Kidney (tissue), 14 donors: ENCODE data around the gene KRT17. TPM values are rescaled to one million over a fixed set of nuclear protein-coding genes. Genes with fewer than 3 reads are reported as not detected.

Experiments used
- DNase-seq, 5 donors: peaks; one replicate each; pipeline ENCODE4 v3.0.0-alpha.2; 2013 to 2020
- FAIRE-seq: peaks from 2 replicates; lab custom pipeline; 2012; peaks lifted over from hg19 to GRCh38; lab: Jason Lieb, UNC
- H3K27ac ChIP-seq, 2 donors: one replicate each; pipeline ENCODE4 v1.7.0; 2013; ENCODE audit warnings: low read depth in 2 of 2, low read length in 2 of 2, inconsistent platforms in 1 of 2
- H3K27me3 ChIP-seq: one replicate; pipeline ENCODE4 v1.7.1; 2013; ENCODE audit warnings: low read length, inconsistent platforms; ENCODE audit not compliant: control insufficient read depth, insufficient read depth
- H3K36me3 ChIP-seq, 3 donors: one replicate each; pipeline versions ENCODE4 v1.7.0 to v1.7.1; 2013; ENCODE audit warnings: low read length in 3 of 3, control low read depth in 1 of 3, inconsistent platforms in 1 of 3; ENCODE audit not compliant: insufficient read depth in 3 of 3, control insufficient read depth in 2 of 3
- H3K4me1 ChIP-seq, 3 donors: one replicate each; pipeline versions ENCODE4 v1.7.0 to v1.7.1; 2013; ENCODE audit warnings: low read length in 3 of 3, inconsistent platforms in 1 of 3, low read depth in 1 of 3; ENCODE audit not compliant: control insufficient read depth in 2 of 3, insufficient read depth in 2 of 3
- H3K4me3 ChIP-seq, 3 donors: one replicate each; pipeline versions ENCODE4 v1.7.0 to v1.8.1; 2013; ENCODE audit warnings: low read length in 3 of 3, control low read depth in 1 of 3, inconsistent platforms in 1 of 3
- H3K9ac ChIP-seq, 3 donors: one replicate each; pipeline versions ENCODE4 v1.7.0 to v1.7.1; 2013; ENCODE audit warnings: low read length in 3 of 3, control low read depth in 1 of 3, inconsistent platforms in 1 of 3
- H3K9me3 ChIP-seq, 3 donors: one replicate each; pipeline versions ENCODE4 v1.7.0 to v1.7.1; 2013; ENCODE audit warnings: low read length in 3 of 3, control low read depth in 1 of 3, inconsistent platforms in 1 of 3; ENCODE audit not compliant: control insufficient read depth in 2 of 3, insufficient read depth in 1 of 3
- intact Hi-C: fragments of 100-400 bp; cut with DNase I; formaldehyde crosslinking; loops from one replicate; pipeline ENCODE4 v1.11.1; 2022
- polyA plus RNA-seq: library from polyadenylated mRNA; stranded (reverse); fragments of 350-450 nt; fragmentation: Illumina TruSeq; extraction: RNeasy Lipid Tissue Mini Kit (QIAGEN cat#74804); gene quantifications from one replicate; pipeline ENCODE4 v1.2.3, GENCODE V29; 2014; ENCODE audit warnings: low read depth, low replicate concordance; ENCODE audit not compliant: insufficient read depth
- total RNA-seq: library from RNA; stranded (reverse); fragmentation: NEBNext Ultra II Directional; extraction: Animal tissue kit (Norgen Biotek cat#: 25700); gene quantifications from one replicate; pipeline ENCODE4 v1.2.1, GENCODE V29; 2021
- TF ChIP-seq, protein P1 (sequence below): IDR thresholded peaks from 3 replicates; pipeline ENCODE4 v1.5.1; 2012; ENCODE audit warnings: mild to moderate bottlenecking, moderate library complexity, borderline replicate concordance; ENCODE audit not compliant: insufficient read depth; ENCODE audit errors: extremely low read depth
- donor health status: control.
- donor health status: control.
- donor health status: control.
- donor health status: control.
- donor health status: control.
- donor health status: DM: yes; HTN: yes; CAD: no.
- donor health status: Normal renal cell carcinoma (clear cell type).

KRT17 gene
- total and polyA plus RNA-seq, 2 donors from 2014 or later, result 5.5 to 11.1 TPM

DNA sequence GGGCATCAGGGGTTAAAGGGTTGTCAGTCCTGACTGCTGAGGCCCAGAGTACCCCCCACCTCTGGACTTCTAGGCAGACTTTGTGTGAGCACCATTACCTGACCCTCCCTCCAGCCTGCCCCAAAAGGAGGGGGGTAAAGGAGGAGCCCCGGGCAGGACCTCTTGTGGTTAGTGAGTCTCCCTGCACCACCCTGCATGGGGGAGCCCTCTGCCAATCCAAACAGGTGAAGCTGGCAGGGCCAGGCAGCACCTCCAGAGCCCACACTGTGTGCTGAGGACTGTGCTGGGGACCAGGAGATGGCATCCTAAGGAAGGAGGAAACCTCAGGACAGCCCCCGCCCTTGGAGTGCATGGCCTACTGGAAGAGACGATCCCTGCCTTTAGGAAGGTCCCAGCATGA is 35.1 kb downstream of the KRT17 start:
- TF ChIP-seq, protein P1, sequence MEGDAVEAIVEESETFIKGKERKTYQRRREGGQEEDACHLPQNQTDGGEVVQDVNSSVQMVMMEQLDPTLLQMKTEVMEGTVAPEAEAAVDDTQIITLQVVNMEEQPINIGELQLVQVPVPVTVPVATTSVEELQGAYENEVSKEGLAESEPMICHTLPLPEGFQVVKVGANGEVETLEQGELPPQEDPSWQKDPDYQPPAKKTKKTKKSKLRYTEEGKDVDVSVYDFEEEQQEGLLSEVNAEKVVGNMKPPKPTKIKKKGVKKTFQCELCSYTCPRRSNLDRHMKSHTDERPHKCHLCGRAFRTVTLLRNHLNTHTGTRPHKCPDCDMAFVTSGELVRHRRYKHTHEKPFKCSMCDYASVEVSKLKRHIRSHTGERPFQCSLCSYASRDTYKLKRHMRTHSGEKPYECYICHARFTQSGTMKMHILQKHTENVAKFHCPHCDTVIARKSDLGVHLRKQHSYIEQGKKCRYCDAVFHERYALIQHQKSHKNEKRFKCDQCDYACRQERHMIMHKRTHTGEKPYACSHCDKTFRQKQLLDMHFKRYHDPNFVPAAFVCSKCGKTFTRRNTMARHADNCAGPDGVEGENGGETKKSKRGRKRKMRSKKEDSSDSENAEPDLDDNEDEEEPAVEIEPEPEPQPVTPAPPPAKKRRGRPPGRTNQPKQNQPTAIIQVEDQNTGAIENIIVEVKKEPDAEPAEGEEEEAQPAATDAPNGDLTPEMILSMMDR, result no peak
- no peak overlapping the region for H3K27ac ChIP-seq
- no peaks in the 10 kb centered on the region for H3K36me3 ChIP-seq
- no peak overlapping the region for H3K4me3 ChIP-seq
- no peaks in the 10 kb centered on the region for H3K4me1 ChIP-seq
- H3K9ac ChIP-seq, result no peak overlapping the region
- H3K9me3 ChIP-seq, result no peaks in the 10 kb centered on the region
- FAIRE-seq (no peak), DNase-seq (no peak)
- no peaks in the 10 kb centered on the region for H3K27me3 ChIP-seq
- intact Hi-C loops, result no loop called here

DNA sequence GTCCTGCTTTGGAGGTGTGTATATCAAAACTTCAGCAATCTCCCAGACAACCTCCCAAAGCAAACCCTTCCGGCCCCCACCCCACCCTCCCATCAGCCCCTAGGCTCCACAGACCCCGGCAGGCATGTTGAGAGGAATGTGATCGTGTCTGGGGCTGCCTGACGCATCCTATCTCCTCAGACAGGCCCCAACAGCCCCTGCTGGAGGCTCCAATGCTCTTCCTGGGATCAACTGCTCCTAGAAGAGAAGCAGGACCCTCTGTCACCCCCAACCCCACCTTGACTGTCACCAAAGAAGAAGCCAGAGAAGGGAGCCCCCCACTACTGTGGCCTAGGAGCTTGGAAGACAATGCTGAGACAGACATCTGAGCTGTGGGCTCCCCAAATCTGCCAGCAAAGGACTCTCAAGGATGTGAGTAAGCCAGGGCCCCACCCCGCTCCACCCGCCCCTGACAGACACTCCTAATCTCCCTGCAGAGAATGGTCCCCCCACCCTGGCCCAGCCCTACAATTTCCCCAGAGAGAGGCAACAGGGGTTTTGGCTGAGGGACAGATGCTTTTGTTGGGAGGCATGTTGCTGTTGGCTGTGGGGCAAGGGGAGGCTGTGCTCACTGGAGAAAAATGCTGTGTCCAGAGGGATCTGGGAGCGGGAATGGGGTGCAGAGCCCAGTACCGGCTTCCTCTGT is 36.1 kb downstream of the KRT17 start:
- no peak for FAIRE-seq

GRCh38 chr17:41586863-41587495 is 37.4 kb downstream of the KRT17 start, which contains the start of gene KRT14:
KRT14 (minus strand) TSS chr17:41586895; CDS start chr17:41586834, 61 bp downstream.
- H3K4me3 ChIP-seq, result no peak within 1 kb of the TSS
- no peaks in the 10 kb centered on the region for H3K36me3 ChIP-seq
- DNase-seq, result no peak
- H3K27me3 ChIP-seq, result no peaks in the 10 kb centered on the region
- H3K9ac ChIP-seq, result no peak within 1 kb of the TSS
- no peak within 1 kb of the TSS for H3K27ac ChIP-seq
- H3K4me1 ChIP-seq, result no peaks in the 10 kb centered on the region
- FAIRE-seq, result no peak
- intact Hi-C loops, result no loop called here
- TF ChIP-seq, protein P1, result no peak
- no peaks in the 10 kb centered on the region for H3K9me3 ChIP-seq

More for the DNA sequence above, 36.1 kb downstream of the KRT17 start:
- no peaks in the 10 kb centered on the region for H3K9me3 ChIP-seq
- H3K4me3 ChIP-seq, result no peak overlapping the region
- H3K27me3 ChIP-seq, result no peaks in the 10 kb centered on the region
- intact Hi-C loops, result no loop called here
- H3K4me1 ChIP-seq, result no peaks in the 10 kb centered on the region
- H3K36me3 ChIP-seq, result no peaks in the 10 kb centered on the region
- no peak overlapping the region for H3K27ac ChIP-seq
- no peak overlapping the region for H3K9ac ChIP-seq
- DNase-seq, result no peak
- TF ChIP-seq, protein P1, result no peak
